Esophagus muscularis mucosa (tissue), 4 donors: Measurements from ENCODE around the gene CDKN2B-AS1. TPM values are rescaled to one million over a fixed set of nuclear protein-coding genes. Genes with fewer than 3 reads are reported as not detected.

ENCODE experiments used
- DNase-seq: peaks from one replicate; pipeline ENCODE4 v3.0.0-alpha.2; 2017; ENCODE audit errors: extremely low spot score
- H3K27ac ChIP-seq, 4 donors: fragments of 200-600 bp; sonication (generic); replicated peaks in 1 of 4; 1 replicate in 3 of 4; 2 replicates in 1 of 4; pipeline ENCODE4 v1.5.1; 2016 to 2019; ENCODE audit warnings: mild to moderate bottlenecking in 1 of 4
- H3K27me3 ChIP-seq, 4 donors: fragments of 200-600 bp; sonication (generic); one replicate each; pipeline versions ENCODE4 v1.5.1 to v1.6.0; 2016 to 2019
- H3K36me3 ChIP-seq, 4 donors: fragments of 200-600 bp; sonication (generic); one replicate each; pipeline ENCODE4 v1.5.1; 2016 to 2019
- H3K4me1 ChIP-seq, 4 donors: fragments of 200-600 bp; sonication (generic); one replicate each; pipeline ENCODE4 v1.5.1; 2016 to 2019
- H3K4me3 ChIP-seq, 4 donors: fragments of 200-600 bp; sonication (generic); 1 replicate in 2 of 4; 2 replicates in 2 of 4; pipeline ENCODE4 v1.5.1; 2016 to 2019; ENCODE audit warnings: mild to moderate bottlenecking in 4 of 4, moderate library complexity in 1 of 4
- H3K9me3 ChIP-seq, 4 donors: fragments of 200-600 bp; sonication (generic); 1 replicate in 3 of 4; 2 replicates in 1 of 4; pipeline ENCODE4 v1.5.1; 2016 to 2019
- EP300 ChIP-seq: sonication (generic); formaldehyde crosslinking; IDR thresholded peaks from one replicate; pipeline ENCODE4 v1.6.1; 2017; ENCODE audit warnings: antibody characterized with exemption
- POLR2A ChIP-seq: fragments of 450-650 bp; IDR thresholded peaks from one replicate; pipeline ENCODE4 v1.6.1; 2017; ENCODE audit warnings: antibody characterized with exemption, moderate library complexity, mild to moderate bottlenecking, low read depth
- POLR2AphosphoS5 ChIP-seq, 2 donors: sonication (generic); formaldehyde crosslinking; IDR thresholded peaks; one replicate each; pipeline ENCODE4 v1.6.1; 2017; ENCODE audit warnings: antibody characterized with exemption in 2 of 2
- WGBS: methylation state at CpG from one replicate; pipeline ENCODE4 v1.1.5; 2018; 5-methylcytosine and 5-hydroxymethylcytosine counted together
- intact Hi-C: fragments of 100-400 bp; cut with DNase I; formaldehyde crosslinking; loops from one replicate; pipeline ENCODE4 v1.15.1; 2023
- total RNA-seq, 4 donors: library from RNA; depleted of rRNA; stranded (reverse); fragments of >200 nt; gene quantifications; one replicate each; pipeline versions ENCODE4 v1.1.0 to v1.2.1, GENCODE V29; 2016
- TF ChIP-seq, protein P1 (sequence below), 3 experiments: fragments of 200-600 bp in 2 of 3; fragments of 450-650 bp in 1 of 3; sonication (generic) in 2 of 3; IDR thresholded peaks; one replicate each; pipeline ENCODE4 v1.5.1; 2017 to 2019; ENCODE audit warnings: antibody characterized with exemption in 3 of 3, mild to moderate bottlenecking in 2 of 3, moderate library complexity in 1 of 3

CDKN2B-AS1 gene
- total RNA-seq, 4 donors from 2014 or later = 0.52 to 1.3 (median 0.85) TPM

DNA sequence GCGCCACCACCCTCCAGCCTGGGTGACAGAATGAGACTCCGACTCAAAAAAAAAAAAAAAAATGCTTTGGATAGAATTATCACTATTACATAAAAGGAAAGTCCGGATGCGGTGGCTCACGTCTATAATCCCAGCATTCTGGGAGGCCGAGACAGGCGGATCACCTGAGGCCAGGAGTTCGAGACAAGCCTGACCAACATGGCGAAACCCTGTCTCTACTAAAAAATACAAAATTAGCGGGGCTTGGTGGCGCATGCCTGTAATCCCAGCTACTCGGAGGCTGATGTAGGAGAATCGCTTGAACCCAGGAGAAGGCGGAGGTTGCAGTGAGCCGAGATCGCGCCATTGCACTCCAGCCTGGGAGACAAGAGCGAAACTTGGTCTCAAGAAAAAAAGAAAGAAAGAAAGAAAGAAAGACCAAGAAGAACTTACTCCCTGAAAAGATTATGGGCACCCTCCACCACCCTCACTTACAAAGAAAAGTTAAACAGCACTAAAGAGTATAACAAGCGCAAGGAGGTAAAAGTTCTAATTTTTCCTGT, 18.2 kb upstream of the CDKN2B-AS1 start:
- no peaks in the 10 kb centered on the region for H3K9me3 ChIP-seq
- WGBS = 26% methylated on average over 19 of the region's 19 CpGs
- no peaks in the 10 kb centered on the region for H3K36me3 ChIP-seq
- H3K4me1 ChIP-seq = peaks cover 10 to 22% (median 18%) of the 10 kb centered on the region in 4 donors
- intact Hi-C loops = no loop called here
- TF ChIP-seq POLR2AphosphoS5 (IDR thresholded peaks at IDR 0.05) (no peak), EP300 (no peak), POLR2A (no peak)
- TF ChIP-seq, protein P1, sequence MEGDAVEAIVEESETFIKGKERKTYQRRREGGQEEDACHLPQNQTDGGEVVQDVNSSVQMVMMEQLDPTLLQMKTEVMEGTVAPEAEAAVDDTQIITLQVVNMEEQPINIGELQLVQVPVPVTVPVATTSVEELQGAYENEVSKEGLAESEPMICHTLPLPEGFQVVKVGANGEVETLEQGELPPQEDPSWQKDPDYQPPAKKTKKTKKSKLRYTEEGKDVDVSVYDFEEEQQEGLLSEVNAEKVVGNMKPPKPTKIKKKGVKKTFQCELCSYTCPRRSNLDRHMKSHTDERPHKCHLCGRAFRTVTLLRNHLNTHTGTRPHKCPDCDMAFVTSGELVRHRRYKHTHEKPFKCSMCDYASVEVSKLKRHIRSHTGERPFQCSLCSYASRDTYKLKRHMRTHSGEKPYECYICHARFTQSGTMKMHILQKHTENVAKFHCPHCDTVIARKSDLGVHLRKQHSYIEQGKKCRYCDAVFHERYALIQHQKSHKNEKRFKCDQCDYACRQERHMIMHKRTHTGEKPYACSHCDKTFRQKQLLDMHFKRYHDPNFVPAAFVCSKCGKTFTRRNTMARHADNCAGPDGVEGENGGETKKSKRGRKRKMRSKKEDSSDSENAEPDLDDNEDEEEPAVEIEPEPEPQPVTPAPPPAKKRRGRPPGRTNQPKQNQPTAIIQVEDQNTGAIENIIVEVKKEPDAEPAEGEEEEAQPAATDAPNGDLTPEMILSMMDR (IDR thresholded peaks at IDR 0.05) = no peak
- no peak for DNase-seq
- H3K27ac ChIP-seq = no peak overlapping the region
- no peak overlapping the region for H3K4me3 ChIP-seq
- H3K27me3 ChIP-seq = peaks cover 14 to 96% (median 63%) of the 10 kb centered on the region in 4 donors

DNA sequence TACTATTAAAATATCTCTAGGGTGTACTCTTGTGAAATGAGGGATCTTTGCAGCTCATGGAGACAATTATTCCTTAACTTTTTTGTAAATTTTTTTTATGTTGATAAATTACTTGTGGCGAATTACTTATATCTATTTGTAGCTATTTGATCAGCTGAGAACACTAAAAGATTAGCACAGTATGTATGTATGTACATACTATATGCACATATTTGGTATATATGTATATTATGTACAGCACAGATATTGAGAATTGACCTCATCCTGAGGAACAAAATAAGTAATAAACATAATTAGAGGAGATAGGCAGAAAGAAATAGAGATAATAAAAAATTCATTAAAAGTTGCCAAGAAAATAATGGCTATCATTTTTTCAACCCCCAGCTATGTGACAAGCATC, 12.2 kb upstream of the CDKN2B-AS1 start:
- H3K27ac ChIP-seq = no peak overlapping the region
- H3K27me3 ChIP-seq = peaks cover 0 to 86% (median 20%) of the 10 kb centered on the region in 4 donors
- H3K4me1 ChIP-seq = no peaks in the 10 kb centered on the region
- intact Hi-C loops = no loop called here
- DNase-seq = no peak
- H3K9me3 ChIP-seq = no peaks in the 10 kb centered on the region
- H3K36me3 ChIP-seq = no peaks in the 10 kb centered on the region
- H3K4me3 ChIP-seq = no peak overlapping the region
- 59% methylated on average over 1 of the region's 1 CpG for WGBS
- no peak for TF ChIP-seq POLR2AphosphoS5 (IDR thresholded peaks at IDR 0.05)
- no peak for TF ChIP-seq EP300
- TF ChIP-seq POLR2A = no peak
- TF ChIP-seq, protein P1 (IDR thresholded peaks at IDR 0.05) = no peak

DNA sequence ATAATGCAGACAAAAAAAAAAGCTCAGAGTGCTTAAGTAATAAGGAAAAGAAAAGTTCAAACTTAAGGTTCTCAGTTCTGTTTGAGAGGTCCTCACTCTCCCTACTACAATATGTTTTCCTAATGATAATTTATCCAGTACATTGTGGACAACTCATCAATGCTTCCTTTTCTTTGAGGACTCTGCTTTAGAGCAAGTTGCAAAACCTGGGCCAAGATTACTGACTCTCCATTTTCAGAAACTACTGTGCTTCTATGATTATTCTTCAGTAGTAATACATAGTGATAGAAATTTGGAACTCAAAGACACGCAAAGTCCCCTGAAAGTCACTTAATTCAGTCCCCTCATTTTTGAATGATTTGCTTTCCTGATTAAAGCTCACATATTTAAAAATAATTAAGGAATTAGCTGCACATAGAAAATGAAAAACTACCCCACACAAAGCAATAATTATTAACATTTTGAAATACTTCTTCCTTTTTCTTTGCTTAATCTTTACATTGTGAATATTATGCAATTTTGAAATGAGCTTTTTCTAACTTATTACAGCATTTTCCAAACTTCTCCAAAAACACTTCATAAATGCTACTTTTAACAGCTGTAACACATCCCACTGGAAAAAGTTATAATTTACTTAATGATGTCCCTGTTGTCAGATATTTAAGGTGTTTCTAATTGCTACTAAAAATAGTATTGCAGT, 11.6 kb upstream of the CDKN2B-AS1 start:
- intact Hi-C loops = no loop called here
- peaks cover 0 to 86% (median 19%) of the 10 kb centered on the region in 4 donors for H3K27me3 ChIP-seq
- 77% methylated on average over 1 of the region's 1 CpG for WGBS
- H3K4me1 ChIP-seq = no peaks in the 10 kb centered on the region
- TF ChIP-seq, protein P1 (IDR thresholded peaks at IDR 0.05) = no peak
- no peak for TF ChIP-seq EP300
- H3K36me3 ChIP-seq = no peaks in the 10 kb centered on the region
- DNase-seq = no peak
- no peak overlapping the region for H3K27ac ChIP-seq
- H3K9me3 ChIP-seq = no peaks in the 10 kb centered on the region
- H3K4me3 ChIP-seq = no peak overlapping the region

DNA sequence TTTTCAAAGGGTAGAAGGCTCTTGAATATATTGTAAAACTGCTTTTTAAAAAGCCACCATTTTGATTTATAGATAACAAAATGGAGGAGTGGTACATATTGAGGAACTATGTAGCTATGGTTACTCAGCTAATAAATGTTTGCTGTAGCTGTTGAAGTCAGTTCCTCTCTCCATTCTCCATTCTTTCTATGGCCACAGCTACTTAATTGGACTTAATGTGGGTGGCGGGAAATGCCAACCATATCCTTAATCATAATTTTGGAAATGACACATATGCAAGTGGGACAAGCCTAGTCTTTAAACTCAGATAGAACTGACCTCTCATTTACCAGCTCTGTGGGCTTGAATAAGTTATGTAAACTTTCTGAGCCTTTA, 11.0 kb upstream of the CDKN2B-AS1 start:
- intact Hi-C loops = no loop called here
- WGBS = 60% methylated on average over 1 of the region's 1 CpG
- TF ChIP-seq, protein P1 (IDR thresholded peaks at IDR 0.05) = no peak
- TF ChIP-seq POLR2AphosphoS5 (IDR thresholded peaks at IDR 0.05) (no peak), POLR2A (no peak), EP300 (no peak)
- Histone ChIP-seq H3K27ac (no peak overlapping the region), H3K4me1 (no peaks in the 10 kb centered on the region), H3K9me3 (no peaks in the 10 kb centered on the region), H3K36me3 (no peaks in the 10 kb centered on the region), H3K27me3 (peaks cover 0 to 86% (median 20%) of the 10 kb centered on the region in 4 donors), H3K4me3 (no peak overlapping the region)
- no peak for DNase-seq
